GM23248 (cell line): ENCODE data around the gene TRIM32. TPM values are rescaled to one million over a fixed set of nuclear protein-coding genes. Genes with fewer than 3 reads are reported as not detected.
A peak's percentile ranks its signal among the peaks of the same experiment; 100 is the strongest.

Source experiments
- DNase-seq: peaks from one replicate; pipeline ENCODE4 v3.0.0-alpha.2; 2015
- H2AFZ ChIP-seq: fragments of 200-600 bp; sonication (generic); 2 replicates; pipeline ENCODE4 v1.6.1; 2016; ENCODE audit warnings: antibody characterized with exemption
- H3F3A ChIP-seq: fragments of 200-600 bp; sonication (generic); 2 replicates; pipeline ENCODE4 v1.6.1; 2016; ENCODE audit warnings: mild to moderate bottlenecking, antibody characterized with exemption, mixed run types; ENCODE audit not compliant: insufficient read depth
- H3K27ac ChIP-seq: fragments of 200-600 bp; sonication (generic); 2 replicates; pipeline ENCODE4 v1.5.1; 2016; ENCODE audit warnings: mild to moderate bottlenecking
- H3K27me3 ChIP-seq: fragments of 200-600 bp; sonication (generic); replicated peaks from 2 replicates; pipeline ENCODE4 v1.6.1; 2016; ENCODE audit warnings: mild to moderate bottlenecking; ENCODE audit not compliant: insufficient read depth
- H3K36me3 ChIP-seq: fragments of 200-600 bp; sonication (generic); 2 replicates; pipeline ENCODE4 v1.6.1; 2016; ENCODE audit warnings: low read depth, mild to moderate bottlenecking
- H3K4me1 ChIP-seq: fragments of 200-600 bp; sonication (generic); 2 replicates; pipeline ENCODE4 v1.6.1; 2016; ENCODE audit warnings: mild to moderate bottlenecking; ENCODE audit not compliant: insufficient read depth
- H3K4me2 ChIP-seq: fragments of 200-600 bp; sonication (generic); one replicate; pipeline ENCODE4 v1.6.1; 2016; ENCODE audit warnings: mild to moderate bottlenecking; ENCODE audit not compliant: unreplicated experiment
- H3K4me3 ChIP-seq: fragments of 200-600 bp; sonication (generic); 2 replicates; pipeline ENCODE4 v1.5.1; 2016; ENCODE audit warnings: mild to moderate bottlenecking
- H3K79me2 ChIP-seq: fragments of 200-600 bp; sonication (generic); 2 replicates; pipeline ENCODE4 v1.6.1; 2016; ENCODE audit warnings: mild to moderate bottlenecking; ENCODE audit not compliant: insufficient read depth
- H3K9ac ChIP-seq: fragments of 200-600 bp; sonication (generic); 2 replicates; pipeline ENCODE4 v1.6.1; 2016; ENCODE audit warnings: mild to moderate bottlenecking
- H3K9me2 ChIP-seq: fragments of 200-600 bp; sonication (generic); 2 replicates; pipeline ENCODE4 v1.6.1; 2016; ENCODE audit warnings: mixed run types, mild to moderate bottlenecking, moderate library complexity; ENCODE audit not compliant: insufficient read depth
- H3K9me3 ChIP-seq: fragments of 200-600 bp; sonication (generic); one replicate; pipeline ENCODE4 v1.6.1; 2017; ENCODE audit warnings: low read depth
- H4K20me1 ChIP-seq: fragments of 200-600 bp; sonication (generic); 2 replicates; pipeline ENCODE4 v1.6.0; 2016; ENCODE audit not compliant: insufficient read depth
- EZH2 ChIP-seq: fragments of 200-600 bp; sonication (generic); IDR thresholded peaks from 2 replicates; pipeline ENCODE4 v1.6.1; 2018; ENCODE audit warnings: antibody characterized with exemption, mild to moderate bottlenecking; ENCODE audit not compliant: insufficient read depth, poor library complexity, severe bottlenecking
- EZH2phosphoT487 ChIP-seq: fragments of 200-600 bp; sonication (generic); IDR thresholded peaks from 2 replicates; pipeline ENCODE4 v1.6.1; 2018; ENCODE audit warnings: antibody characterized with exemption, moderate library complexity, mild to moderate bottlenecking, low read depth; ENCODE audit not compliant: insufficient read depth
- WGBS, 2 experiments: methylation state at CpG; one replicate each; pipeline ENCODE4 v1.1.6; 2015 to 2017; ENCODE audit warnings: low lambda C conversion rate in 2 of 2, low coverage in 1 of 2; ENCODE audit errors: missing lambda C conversion rate in 2 of 2; 5-methylcytosine and 5-hydroxymethylcytosine counted together
- in situ Hi-C: fragments of 300-500 bp; cut with MboI; formaldehyde crosslinking; loops from 2 replicates; pipeline ENCODE4 v1.15.0; 2020
- polyA plus RNA-seq: library from polyadenylated mRNA; unstranded; fragments of >200 nt; fragmentation: Nextera tagmentation; extraction: Ambion mirVana; gene quantifications from 2 replicates; pipeline ENCODE4 v1.2.1, GENCODE V29; 2016
- total RNA-seq: library from RNA; depleted of rRNA; stranded (reverse); fragments of >200 nt; shearing (Covaris generic); gene quantifications from 2 replicates; pipeline ENCODE4 v1.2.3, GENCODE V29; 2014

The TRIM32 gene
- total and polyA plus RNA-seq, 2 experiments from 2014 or later: 34.5 to 41.9 TPM

DNA sequence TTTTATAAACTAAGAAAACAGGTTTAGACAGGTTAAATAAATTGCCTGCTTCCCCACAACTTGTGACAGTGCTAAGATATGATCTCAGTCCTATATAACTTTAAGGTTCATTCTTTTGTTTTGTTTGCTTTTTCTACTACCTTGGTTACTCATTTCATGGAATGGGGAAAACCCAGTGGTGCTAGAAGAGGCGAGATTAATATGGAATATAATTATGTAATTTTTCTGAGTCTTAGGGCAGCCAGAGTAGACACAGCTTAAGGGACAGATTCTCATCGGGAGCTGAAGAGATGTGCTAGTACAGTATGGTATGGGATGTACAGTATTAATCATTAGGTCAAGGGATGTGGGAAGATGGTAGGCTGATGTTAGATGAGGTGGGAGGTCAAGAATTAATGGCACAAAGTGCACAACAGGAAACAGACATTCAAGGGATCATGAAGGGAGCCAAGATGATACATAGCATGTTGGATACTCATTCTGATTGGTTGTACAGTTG is 6.2 kb downstream of the TRIM32 start:
- 16 to 18% methylated on average over 2 of the region's 2 CpGs for WGBS, 2 experiments
- peaks cover 90% of the 10 kb centered on the region for H3K79me2 ChIP-seq
- peak overlapping the region; percentile 60 for H3K9ac ChIP-seq
- H3K4me2 ChIP-seq: peak overlapping the region; percentile 48
- TF ChIP-seq EZH2 (no peak), EZH2phosphoT487 (no peak)
- H3K9me2 ChIP-seq: no peaks in the 10 kb centered on the region
- peak overlapping the region; percentile 88 for H3K27ac ChIP-seq
- H3K27me3 ChIP-seq: no peaks in the 10 kb centered on the region
- H3K4me3 ChIP-seq: peak overlapping the region; percentile 2; the same call in 1 of the 2 replicates
- in situ Hi-C loops: no loop called here
- H3K36me3 ChIP-seq: peaks cover 10% of the 10 kb centered on the region; the same call in 1 of the 2 replicates
- H3K4me1 ChIP-seq: peaks cover 92% of the 10 kb centered on the region
- peak; percentile 72 for DNase-seq
- no peak overlapping the region for H2AFZ ChIP-seq
- H4K20me1 ChIP-seq: no peaks in the 10 kb centered on the region
- H3K9me3 ChIP-seq: no peaks in the 10 kb centered on the region
- peaks cover 86% of the 10 kb centered on the region for H3F3A ChIP-seq

DNA sequence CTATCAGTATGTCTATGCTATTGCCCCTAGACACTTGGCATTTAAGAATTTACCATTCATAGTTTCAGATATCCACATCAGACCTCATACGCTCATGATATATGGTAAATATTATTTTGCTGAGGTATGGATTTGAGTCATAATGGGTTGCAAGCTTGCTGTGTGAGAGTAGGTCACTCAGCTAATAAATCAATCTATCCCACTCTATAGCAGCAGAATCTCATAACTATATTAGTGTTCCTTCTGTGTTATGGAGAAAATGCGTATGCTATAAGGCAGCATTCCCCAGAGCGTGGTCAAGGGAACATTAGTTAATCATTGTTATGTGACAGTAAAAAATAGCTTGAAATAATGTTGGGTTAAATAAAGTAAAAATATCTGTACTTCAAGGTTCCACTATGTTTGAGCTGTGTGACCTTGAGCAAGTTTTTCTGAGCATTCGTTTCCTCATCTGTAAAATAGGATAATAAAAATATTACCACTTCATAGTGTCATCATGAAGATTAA is 7.7 kb downstream of the TRIM32 start:
- peaks cover 80% of the 10 kb centered on the region for H3F3A ChIP-seq
- no peak for DNase-seq
- no peaks in the 10 kb centered on the region for H4K20me1 ChIP-seq
- H3K9me2 ChIP-seq: no peaks in the 10 kb centered on the region
- H3K9ac ChIP-seq: no peak overlapping the region
- no peak overlapping the region for H2AFZ ChIP-seq
- peaks cover 90% of the 10 kb centered on the region for H3K79me2 ChIP-seq
- no peaks in the 10 kb centered on the region for H3K27me3 ChIP-seq
- H3K9me3 ChIP-seq: no peaks in the 10 kb centered on the region
- H3K4me2 ChIP-seq: no peak overlapping the region
- no peak for TF ChIP-seq EZH2phosphoT487
- no peak for TF ChIP-seq EZH2
- H3K4me3 ChIP-seq: no peak overlapping the region
- H3K27ac ChIP-seq: no peak overlapping the region
- H3K4me1 ChIP-seq: peaks cover 77% of the 10 kb centered on the region
- in situ Hi-C loops: no loop called here
- peaks cover 25% of the 10 kb centered on the region for H3K36me3 ChIP-seq
- WGBS, 2 experiments: 98 to 99% methylated on average over 4 of the region's 4 CpGs

DNA sequence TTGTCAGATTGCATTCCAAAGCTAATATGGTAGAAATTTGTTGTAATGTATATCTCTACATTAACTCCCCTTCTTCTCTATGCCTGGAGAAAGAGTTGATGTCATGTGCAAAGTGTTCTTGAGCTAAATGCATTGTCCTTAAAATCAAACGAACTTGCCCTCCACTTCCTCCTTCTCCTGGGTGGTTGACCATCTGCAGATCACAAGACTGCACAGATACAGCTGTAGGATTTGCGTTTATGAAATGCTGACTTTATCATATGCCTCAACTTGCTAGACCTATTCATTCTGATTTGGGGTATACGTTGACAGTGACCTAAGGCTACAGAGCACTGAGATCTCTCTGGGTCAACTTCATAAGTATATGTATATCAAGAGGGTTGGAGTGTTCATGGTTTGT is 8.3 kb downstream of the TRIM32 start:
- Histone ChIP-seq H3K4me1 (peaks cover 71% of the 10 kb centered on the region), H2AFZ (no peak overlapping the region), H3K4me2 (no peak overlapping the region), H3K9me2 (no peaks in the 10 kb centered on the region), H3K79me2 (peaks cover 90% of the 10 kb centered on the region), H3K27me3 (no peaks in the 10 kb centered on the region), H3K4me3 (no peak overlapping the region), H3K27ac (no peak overlapping the region), H3K9me3 (no peaks in the 10 kb centered on the region), H3F3A (peaks cover 74% of the 10 kb centered on the region), H4K20me1 (no peaks in the 10 kb centered on the region), H3K36me3 (peaks cover 31% of the 10 kb centered on the region), H3K9ac (no peak overlapping the region)
- no peak for TF ChIP-seq EZH2
- TF ChIP-seq EZH2phosphoT487: no peak
- WGBS, 2 experiments: 58 to 59% methylated on average over 3 of the region's 3 CpGs
- in situ Hi-C loops: no loop called here
- no peak for DNase-seq

DNA sequence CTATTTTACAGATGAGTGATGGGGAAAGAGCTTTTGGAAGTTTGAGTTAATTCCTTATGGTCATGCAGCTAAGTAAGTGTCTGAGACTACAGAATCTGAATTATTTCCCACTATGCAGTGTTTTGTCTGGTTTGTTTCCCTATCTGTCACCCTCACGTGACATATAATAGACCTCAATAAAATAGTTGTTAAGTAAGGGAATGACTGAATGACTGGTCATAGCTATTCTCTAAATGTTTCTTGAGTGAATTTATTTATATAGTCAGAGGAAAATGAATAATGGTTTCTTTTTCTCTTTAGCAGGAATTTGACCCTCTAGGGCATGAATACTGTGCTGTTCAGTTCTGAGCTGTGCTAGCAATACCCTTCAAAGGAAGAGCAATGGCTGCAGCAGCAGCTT is 10.3 kb downstream of the TRIM32 start:
- peaks cover 31% of the 10 kb centered on the region for H3K36me3 ChIP-seq

More for the DNA sequence above, 10.3 kb downstream of the TRIM32 start:
- 0 out of 2 replicates have a peak overlapping the region, but pooled peaks have one; percentile 5 for H3K9ac ChIP-seq
- in situ Hi-C loops: no loop called here
- no peaks in the 10 kb centered on the region for H3K27me3 ChIP-seq
- no peak for TF ChIP-seq EZH2phosphoT487
- no peak for TF ChIP-seq EZH2
- H3K9me2 ChIP-seq: no peaks in the 10 kb centered on the region
- peaks cover 70% of the 10 kb centered on the region for H3K4me1 ChIP-seq
- H3K4me3 ChIP-seq: no peak overlapping the region
- H4K20me1 ChIP-seq: peaks cover under 1% of the 10 kb centered on the region; the same call in 1 of the 2 replicates
- peaks cover 57% of the 10 kb centered on the region for H3F3A ChIP-seq
- peak overlapping the region; percentile 59 for H3K27ac ChIP-seq
- no peaks in the 10 kb centered on the region for H3K9me3 ChIP-seq
- H3K4me2 ChIP-seq: peak overlapping the region; percentile 54
- WGBS, 2 experiments: 0% methylated on average over 1 of the region's 1 CpG
- DNase-seq: peak; percentile 82
- no peak overlapping the region for H2AFZ ChIP-seq
- H3K79me2 ChIP-seq: peaks cover 90% of the 10 kb centered on the region
